GM23338 (cell line): Measurements from ENCODE around the gene MYLK. TPM values are rescaled to one million over a fixed set of nuclear protein-coding genes. Genes with fewer than 3 reads are reported as not detected.

Source experiments
- ATAC-seq: fragments of 200-7000 bp; cut with Tn5 transposase; 3 replicates; pipeline ENCODE4 v1.9.1; 2020
- DNase-seq: peaks from one replicate; pipeline ENCODE4 v3.0.0-alpha.2; 2015; ENCODE audit warnings: low spot score
- H2AFZ ChIP-seq: fragments of 200-600 bp; sonication (generic); 2 replicates; pipeline ENCODE4 v1.8.0; 2016; ENCODE audit warnings: antibody characterized with exemption, mild to moderate bottlenecking, moderate library complexity
- H3F3A ChIP-seq: fragments of 200-600 bp; sonication (generic); replicated peaks from 2 replicates; pipeline ENCODE4 v1.8.0; 2017; ENCODE audit warnings: antibody characterized with exemption, mixed run types, low read depth
- H3K27ac ChIP-seq: fragments of 200-600 bp; sonication (generic); 2 replicates; pipeline ENCODE4 v1.6.1; 2016; ENCODE audit warnings: low read depth
- H3K27me3 ChIP-seq: fragments of 200-600 bp; sonication (generic); 2 replicates; pipeline ENCODE4 v1.8.0; 2016; ENCODE audit warnings: mild to moderate bottlenecking, mixed run types, moderate library complexity; ENCODE audit not compliant: insufficient read depth
- H3K36me3 ChIP-seq: fragments of 200-600 bp; sonication (generic); 2 replicates; pipeline ENCODE4 v1.8.0; 2016; ENCODE audit warnings: mild to moderate bottlenecking; ENCODE audit not compliant: insufficient read depth
- H3K4me1 ChIP-seq: fragments of 200-600 bp; sonication (generic); 2 replicates; pipeline ENCODE4 v1.8.0; 2016; ENCODE audit warnings: mild to moderate bottlenecking, moderate library complexity; ENCODE audit not compliant: insufficient read depth
- H3K4me2 ChIP-seq: fragments of 200-600 bp; sonication (generic); 2 replicates; pipeline ENCODE4 v1.7.1; 2017; ENCODE audit warnings: mixed run types
- H3K4me3 ChIP-seq: fragments of 200-600 bp; sonication (generic); 2 replicates; pipeline ENCODE4 v1.6.1; 2016; ENCODE audit warnings: mixed run types
- H3K79me2 ChIP-seq: fragments of 200-600 bp; sonication (generic); replicated peaks from 2 replicates; pipeline ENCODE4 v1.8.0; 2017; ENCODE audit warnings: mild to moderate bottlenecking; ENCODE audit not compliant: insufficient read depth
- H3K9me2 ChIP-seq: fragments of 200-600 bp; sonication (generic); 2 replicates; pipeline ENCODE4 v1.8.0; 2017; ENCODE audit not compliant: insufficient read depth
- H4K20me1 ChIP-seq: fragments of 200-600 bp; sonication (generic); replicated peaks from 2 replicates; pipeline ENCODE4 v1.8.0; 2017; ENCODE audit warnings: mild to moderate bottlenecking; ENCODE audit not compliant: insufficient read depth
- H3K27ac Mint-ChIP-seq: 2 replicates; pipeline ENCODE4 v1.8.0; 2020; ENCODE audit warnings: inconsistent platforms, mild to moderate bottlenecking, moderate library complexity, mixed read lengths
- H3K27me3 Mint-ChIP-seq: 3 replicates; pipeline ENCODE4 v1.8.0; 2022; ENCODE audit warnings: low read depth, mild to moderate bottlenecking, moderate library complexity, mixed read lengths, inconsistent platforms; ENCODE audit not compliant: insufficient read depth, poor library complexity
- H3K36me3 Mint-ChIP-seq: 3 replicates; pipeline ENCODE4 v1.8.0; 2021; ENCODE audit warnings: low read depth, mild to moderate bottlenecking, inconsistent platforms, moderate library complexity, mixed read lengths
- H3K4me1 Mint-ChIP-seq: 3 replicates; pipeline ENCODE4 v1.8.0; 2020; ENCODE audit warnings: mild to moderate bottlenecking, inconsistent platforms, mixed read lengths
- H3K4me3 Mint-ChIP-seq: 3 replicates; pipeline ENCODE4 v1.8.0; 2021; ENCODE audit warnings: moderate library complexity, mild to moderate bottlenecking, inconsistent platforms, mixed read lengths
- H3K9me3 Mint-ChIP-seq: 3 replicates; pipeline ENCODE4 v1.8.0; 2020; ENCODE audit warnings: moderate library complexity, mild to moderate bottlenecking, inconsistent platforms, mixed read lengths
- CREB1 ChIP-seq: fragments of 250-450 bp; sonication (Bioruptor Pico); IDR thresholded peaks from 2 replicates; pipeline ENCODE4 v1.5.0; 2020; ENCODE audit warnings: low read depth, mild to moderate bottlenecking, moderate library complexity
- CTCF ChIP-seq, 2 experiments: fragments of 200-600 bp in 1 of 2; sonication (generic) in 1 of 2; conservative IDR thresholded peaks; 2 replicates each; pipeline versions ENCODE4 v1.5.1 to v1.6.1; 2016 to 2017; ENCODE audit warnings: antibody characterized with exemption in 2 of 2, low read depth in 2 of 2, mild to moderate bottlenecking in 2 of 2, moderate library complexity in 1 of 2
- ETS1 ChIP-seq: IDR thresholded peaks from 2 replicates; pipeline ENCODE4 v1.6.1; 2016; ENCODE audit warnings: antibody characterized with exemption
- EZH2 ChIP-seq: fragments of 200-600 bp; sonication (generic); IDR thresholded peaks from one replicate; pipeline ENCODE4 v1.8.0; 2017; ENCODE audit warnings: antibody characterized with exemption, mild to moderate bottlenecking, low read depth; ENCODE audit not compliant: unreplicated experiment
- EZH2phosphoT487 ChIP-seq: fragments of 200-600 bp; sonication (generic); IDR thresholded peaks from one replicate; pipeline ENCODE4 v1.8.1; 2018; ENCODE audit warnings: antibody characterized with exemption; ENCODE audit not compliant: unreplicated experiment
- JUNB ChIP-seq: IDR thresholded peaks from one replicate; pipeline ENCODE4 v1.6.1; 2016; ENCODE audit warnings: antibody characterized with exemption; ENCODE audit not compliant: unreplicated experiment
- NANOG ChIP-seq: IDR thresholded peaks from 2 replicates; pipeline ENCODE4 v1.6.1; 2016; ENCODE audit warnings: antibody characterized with exemption, borderline replicate concordance
- POLR2AphosphoS5 ChIP-seq: IDR thresholded peaks from 2 replicates; pipeline ENCODE4 v1.6.1; 2016; ENCODE audit warnings: antibody characterized with exemption, low read depth
- REST ChIP-seq: IDR thresholded peaks from one replicate; pipeline ENCODE4 v1.6.1; 2018; ENCODE audit warnings: antibody characterized with exemption; ENCODE audit not compliant: unreplicated experiment
- STAT1 ChIP-seq: IDR thresholded peaks from one replicate; pipeline ENCODE4 v1.6.1; 2016; ENCODE audit warnings: antibody characterized with exemption; ENCODE audit not compliant: unreplicated experiment
- ZNF114 ChIP-seq: fragments of 250-450 bp; sonication (Bioruptor Pico); IDR thresholded peaks from 2 replicates; pipeline ENCODE4 v1.5.0; 2020; ENCODE audit warnings: mild to moderate bottlenecking, moderate library complexity
- ZNF331 ChIP-seq: fragments of 250-450 bp; sonication (Bioruptor Pico); IDR thresholded peaks from 2 replicates; pipeline ENCODE4 v1.5.0; 2020; ENCODE audit warnings: low read depth, mild to moderate bottlenecking, moderate library complexity
- ZNF462 ChIP-seq: fragments of 250-450 bp; sonication (Bioruptor Pico); IDR thresholded peaks from 2 replicates; pipeline ENCODE4 v1.5.0; 2020; ENCODE audit warnings: mild to moderate bottlenecking, moderate library complexity
- polyA plus RNA-seq: library from polyadenylated mRNA; unstranded; fragments of >200 nt; fragmentation: Nextera tagmentation; extraction: Ambion mirVana; gene quantifications from 2 replicates; pipeline ENCODE4 v1.2.1, GENCODE V29; 2016
- total RNA-seq: library from RNA; depleted of rRNA; stranded (reverse); fragments of >200 nt; shearing (Covaris generic); gene quantifications from 2 replicates; pipeline ENCODE4 v1.2.3, GENCODE V29; 2014

Gene MYLK
- total and polyA plus RNA-seq, 2 experiments from 2014 or later = 11.5 to 17.9 TPM

GRCh38 chr3:123568875-123569274 lies 315.3 kb downstream of the MYLK start:
- Mint-ChIP-seq H3K9me3 (no peaks in the 10 kb centered on the region), H3K27ac (no peak overlapping the region)

More at GRCh38 chr3:123568875-123569274, 315.3 kb downstream of the MYLK start:
- no peaks in the 10 kb centered on the region for H3K27me3 Mint-ChIP-seq
- ATAC-seq = no peak
- no peak for TF ChIP-seq JUNB
- TF ChIP-seq NANOG = no peak
- TF ChIP-seq ZNF114 (CRISPR knock-in tag) = no peak
- TF ChIP-seq EZH2phosphoT487 = no peak
- TF ChIP-seq CTCF (conservative IDR thresholded peaks at IDR 0.05; ENCODE audit: low read depth in 2 of 2) = no peak
- TF ChIP-seq REST = no peak
- no peak for TF ChIP-seq ZNF331 (CRISPR knock-in tag)
- no peak for TF ChIP-seq ETS1
- no peak for TF ChIP-seq ZNF462 (CRISPR knock-in tag)
- TF ChIP-seq CREB1 (CRISPR knock-in tag) = no peak
- TF ChIP-seq STAT1 = no peak
- TF ChIP-seq EZH2 = no peak
- no peak for TF ChIP-seq POLR2AphosphoS5
- no peaks in the 10 kb centered on the region for H3K9me2 ChIP-seq
- DNase-seq = no peak
- H3K4me1 Mint-ChIP-seq = peaks cover 20% of the 10 kb centered on the region
- no peak overlapping the region for H3K4me3 ChIP-seq
- no peak overlapping the region for H2AFZ ChIP-seq
- no peaks in the 10 kb centered on the region for H4K20me1 ChIP-seq
- H3K4me1 ChIP-seq = 0 out of 2 replicates have a peak, but pooled peaks cover 5% of the 10 kb centered on the region
- H3K36me3 ChIP-seq = no peaks in the 10 kb centered on the region
- no peak overlapping the region for H3K4me2 ChIP-seq
- H3F3A ChIP-seq = no peaks in the 10 kb centered on the region
- no peaks in the 10 kb centered on the region; the same call in 1 of the 2 replicates for H3K79me2 ChIP-seq
- no peak overlapping the region for H3K27ac ChIP-seq
- H3K4me3 Mint-ChIP-seq = no peak overlapping the region
- peaks cover 3% of the 10 kb centered on the region; the same call in 1 of the 3 replicates for H3K36me3 Mint-ChIP-seq
- no peaks in the 10 kb centered on the region for H3K27me3 ChIP-seq
